ENCODE data around the gene CCDC88B. TPM values are rescaled to one million over a fixed set of nuclear protein-coding genes. Genes with fewer than 3 reads are reported as not detected.

CCDC88B gene
- total RNA-seq, 4 donors from 2014 or later, result 7.4 to 14.9 (median 13.7) TPM

DNA sequence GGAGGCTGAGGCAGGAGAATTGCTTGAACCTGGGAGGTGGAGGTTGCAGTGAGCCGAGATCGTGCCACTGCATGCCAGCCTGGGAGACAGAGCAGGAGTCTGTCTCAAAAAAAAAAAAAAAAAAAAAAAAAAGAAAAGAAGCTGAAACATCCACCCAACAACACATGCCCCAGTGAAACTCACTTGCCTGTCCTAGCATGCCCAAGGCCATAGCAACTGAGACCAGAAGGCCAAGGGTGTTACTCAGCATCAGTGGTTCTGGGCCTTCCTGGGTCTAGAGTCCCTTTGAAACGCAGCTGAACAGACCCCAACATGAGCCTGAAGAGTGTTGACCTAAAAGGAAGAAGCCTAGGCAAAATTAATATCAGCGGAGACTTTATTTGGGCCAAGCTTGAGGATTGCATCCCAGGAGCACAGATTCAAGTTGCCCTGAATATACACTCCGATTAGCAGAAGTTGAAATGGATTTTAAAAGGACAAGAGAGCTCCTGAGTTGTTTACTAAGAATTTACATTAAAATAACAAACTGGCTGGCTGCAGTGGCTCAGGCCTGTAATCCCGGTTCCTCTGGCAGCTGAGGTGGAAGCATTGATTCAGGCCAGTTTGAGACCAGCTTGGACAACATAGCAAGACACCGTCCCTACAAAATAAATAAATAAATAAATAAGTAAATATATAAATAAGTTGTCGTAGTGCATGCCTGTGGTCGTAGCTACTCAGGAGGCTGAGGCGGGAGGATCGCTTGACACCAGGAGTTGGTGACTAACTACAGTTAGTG, 15.1 kb upstream of the CCDC88B start:
- Histone ChIP-seq H3K9me3 (no peaks in the 10 kb centered on the region), H3K4me3 (no peak overlapping the region), H3K36me3 (peaks cover 2 to 34% (median 14%) of the 10 kb centered on the region in 3 donors), H3K27ac (peak overlapping the region; percentile 76 to 99 (median 94)), H3K4me1 (peaks cover 21 to 69% (median 34%) of the 10 kb centered on the region in 3 donors), H3K27me3 (no peaks in the 10 kb centered on the region)
- no peak for DNase-seq
- intact Hi-C loops (cut with DNase I), result no loop called here
- TF ChIP-seq POLR2A (IDR thresholded peaks at IDR 0.05), result no peak
- TF ChIP-seq, protein P1, sequence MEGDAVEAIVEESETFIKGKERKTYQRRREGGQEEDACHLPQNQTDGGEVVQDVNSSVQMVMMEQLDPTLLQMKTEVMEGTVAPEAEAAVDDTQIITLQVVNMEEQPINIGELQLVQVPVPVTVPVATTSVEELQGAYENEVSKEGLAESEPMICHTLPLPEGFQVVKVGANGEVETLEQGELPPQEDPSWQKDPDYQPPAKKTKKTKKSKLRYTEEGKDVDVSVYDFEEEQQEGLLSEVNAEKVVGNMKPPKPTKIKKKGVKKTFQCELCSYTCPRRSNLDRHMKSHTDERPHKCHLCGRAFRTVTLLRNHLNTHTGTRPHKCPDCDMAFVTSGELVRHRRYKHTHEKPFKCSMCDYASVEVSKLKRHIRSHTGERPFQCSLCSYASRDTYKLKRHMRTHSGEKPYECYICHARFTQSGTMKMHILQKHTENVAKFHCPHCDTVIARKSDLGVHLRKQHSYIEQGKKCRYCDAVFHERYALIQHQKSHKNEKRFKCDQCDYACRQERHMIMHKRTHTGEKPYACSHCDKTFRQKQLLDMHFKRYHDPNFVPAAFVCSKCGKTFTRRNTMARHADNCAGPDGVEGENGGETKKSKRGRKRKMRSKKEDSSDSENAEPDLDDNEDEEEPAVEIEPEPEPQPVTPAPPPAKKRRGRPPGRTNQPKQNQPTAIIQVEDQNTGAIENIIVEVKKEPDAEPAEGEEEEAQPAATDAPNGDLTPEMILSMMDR (IDR thresholded peaks at IDR 0.05), result no peak
- WGBS, 2 donors, result 57 to 62% methylated on average over 9 of the region's 11 CpGs

DNA sequence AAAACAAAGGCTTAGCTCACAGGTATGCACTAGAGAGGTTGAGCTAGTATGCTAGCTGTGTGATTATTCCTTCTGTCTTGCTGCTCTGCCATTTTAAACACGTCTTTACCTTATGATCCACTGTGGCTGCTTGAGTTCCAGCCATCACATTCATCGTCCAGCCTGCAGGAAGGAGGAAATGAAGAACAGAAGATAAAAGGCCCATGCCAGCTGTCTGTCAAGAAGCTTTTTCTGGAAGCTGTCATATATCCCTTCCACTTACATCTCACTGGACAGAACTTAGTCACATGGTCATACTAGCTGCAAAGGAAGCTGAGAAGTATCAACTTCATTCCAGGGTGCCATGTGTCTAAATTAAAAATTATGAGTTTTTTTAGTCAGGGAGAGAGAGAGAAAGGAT, 12.6 kb upstream of the CCDC88B start:
- Histone ChIP-seq H3K4me1 (peaks cover 25 to 67% (median 28%) of the 10 kb centered on the region in 3 donors), H3K36me3 (peaks cover 2 to 13% (median 11%) of the 10 kb centered on the region in 3 donors), H3K4me3 (no peak overlapping the region), H3K27ac (no peak overlapping the region), H3K27me3 (no peaks in the 10 kb centered on the region), H3K9me3 (no peaks in the 10 kb centered on the region)
- no peak for DNase-seq
- intact Hi-C loops (cut with DNase I), result no loop called here
- 85 to 89% methylated on average over 2 of the region's 2 CpGs for WGBS, 2 donors
- TF ChIP-seq POLR2A (IDR thresholded peaks at IDR 0.05), result no peak
- TF ChIP-seq, protein P1 (IDR thresholded peaks at IDR 0.05), result no peak

DNA sequence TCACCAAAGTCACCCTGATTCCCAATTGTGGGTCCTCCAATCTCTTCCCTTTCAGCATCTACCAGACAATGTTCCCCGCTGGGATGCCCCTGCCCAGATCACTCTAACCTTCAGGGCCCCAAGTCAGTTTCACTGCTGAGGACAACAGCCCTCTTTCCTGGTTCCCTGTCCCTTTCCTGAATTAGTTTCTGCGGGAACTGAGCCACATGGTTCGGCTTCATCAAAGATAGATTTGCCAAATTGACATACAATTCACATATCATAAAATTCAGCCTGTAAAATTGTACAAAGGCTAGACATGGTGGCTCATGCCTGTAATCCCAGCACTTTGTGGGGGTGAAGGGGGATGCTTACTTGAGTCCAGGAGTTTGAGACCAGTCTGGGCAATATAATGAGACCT, 12.0 kb upstream of the CCDC88B start:
- Histone ChIP-seq H3K4me1 (peaks cover 28 to 67% (median 29%) of the 10 kb centered on the region in 3 donors), H3K9me3 (no peaks in the 10 kb centered on the region), H3K4me3 (no peak overlapping the region), H3K27me3 (no peaks in the 10 kb centered on the region), H3K27ac (no peak overlapping the region), H3K36me3 (peaks cover 1 to 6% (median 4%) of the 10 kb centered on the region in 3 donors)
- DNase-seq, result no peak
- TF ChIP-seq POLR2A (IDR thresholded peaks at IDR 0.05), result no peak
- TF ChIP-seq, protein P1 (IDR thresholded peaks at IDR 0.05), result no peak
- whole genome bisulfite sequencing, 2 donors, result 89 to 95% methylated on average over 3 of the region's 3 CpGs
- intact Hi-C loops (cut with DNase I), result no loop called here

DNA sequence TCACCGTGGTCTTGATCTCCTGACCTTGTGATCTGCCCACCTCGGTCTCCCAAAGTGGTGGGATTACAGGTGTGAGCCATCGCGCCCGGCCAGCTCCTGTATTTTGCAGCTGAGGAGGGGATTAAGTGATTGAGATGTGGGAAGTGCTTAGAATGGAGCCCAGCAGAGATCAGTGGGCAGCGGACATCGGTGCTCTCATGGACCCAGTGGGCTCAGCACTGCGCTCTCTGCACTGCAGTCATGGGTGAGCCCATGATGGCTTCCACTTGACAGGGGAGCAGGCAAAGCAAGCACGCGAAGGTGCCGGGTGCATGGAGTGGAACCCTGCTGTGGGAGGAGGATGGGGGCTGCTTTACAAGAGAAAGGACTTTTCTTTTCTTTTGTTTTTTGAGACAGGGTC, 9.1 kb upstream of the CCDC88B start:
- H3K36me3 ChIP-seq, result no peaks in the 10 kb centered on the region
- peaks cover 20 to 59% (median 21%) of the 10 kb centered on the region in 3 donors for H3K4me1 ChIP-seq
- H3K27ac ChIP-seq, result peak overlapping the region in 3 of 4 donors; percentile 85 to 88 (median 87)
- no peak overlapping the region for H3K4me3 ChIP-seq
- TF ChIP-seq POLR2A (IDR thresholded peaks at IDR 0.05), result no peak
- TF ChIP-seq, protein P1 (IDR thresholded peaks at IDR 0.05), result no peak
- no peaks in the 10 kb centered on the region for H3K9me3 ChIP-seq
- no peaks in the 10 kb centered on the region for H3K27me3 ChIP-seq
- no peak for DNase-seq
- intact Hi-C loops (cut with DNase I), result no loop called here
- 92 to 93% methylated on average over 7 to 8 of the region's 11 CpGs for WGBS, 2 donors

DNA sequence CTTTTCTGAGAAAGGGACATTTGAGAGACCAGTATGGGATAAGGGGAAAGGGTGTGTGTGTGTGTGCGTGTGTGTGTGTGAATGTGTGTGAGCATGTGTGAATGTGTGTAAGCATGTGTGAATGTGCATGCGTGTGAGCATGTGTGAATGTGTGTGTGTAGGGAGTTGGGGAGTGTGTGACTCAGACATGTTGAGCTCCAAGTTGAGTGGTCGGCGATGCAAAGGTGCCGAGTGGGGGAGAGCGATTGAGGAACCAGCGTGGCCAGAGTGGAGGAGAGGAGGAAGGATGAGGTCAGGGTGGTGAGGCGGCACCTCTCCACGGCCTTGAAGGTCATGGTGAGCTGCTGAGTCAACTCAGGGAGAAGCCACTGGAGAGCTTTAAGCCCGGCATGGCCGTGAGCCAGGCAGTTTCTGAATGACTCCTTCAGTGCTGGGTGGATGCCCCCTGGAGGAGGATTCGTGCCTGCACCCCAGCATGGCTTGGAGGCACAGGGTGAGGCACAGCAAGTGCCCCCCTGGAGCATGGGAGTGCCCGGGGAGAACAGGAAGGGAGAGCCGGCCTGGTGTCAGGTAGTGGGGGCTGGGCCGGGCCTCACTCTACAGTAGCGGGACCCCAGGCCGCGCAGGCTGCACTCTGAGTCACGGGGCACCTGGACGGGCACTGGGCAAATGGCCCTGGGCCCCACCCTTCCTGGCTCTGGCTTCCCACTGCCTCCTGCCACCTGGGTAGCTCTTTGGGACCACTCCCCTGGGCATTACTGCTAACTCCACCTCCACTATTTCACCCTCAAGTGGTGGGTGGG, 8.2 kb upstream of the CCDC88B start:
- TF ChIP-seq, protein P1 (IDR thresholded peaks at IDR 0.05), result peak; percentile 42 to 95 (median 77)
- TF ChIP-seq POLR2A (IDR thresholded peaks at IDR 0.05), result no peak
- no peak for DNase-seq
- Histone ChIP-seq H3K27ac (peak overlapping the region; percentile 72 to 88 (median 86)), H3K9me3 (no peaks in the 10 kb centered on the region), H3K27me3 (no peaks in the 10 kb centered on the region), H3K4me1 (peaks cover 20 to 66% (median 21%) of the 10 kb centered on the region in 3 donors), H3K36me3 (no peaks in the 10 kb centered on the region), H3K4me3 (peak overlapping the region in 1 of 4 donors; percentile 10)
- intact Hi-C loops (cut with DNase I), result no loop called here
- WGBS, 2 donors, result 8 to 13% methylated on average over 11 to 12 of the region's 20 CpGs

Data from esophagus squamous epithelium (tissue), 5 donors.